GM18520 (cell line): ENCODE data around the gene SPPL3.

Experiments used
- ATAC-seq: cut with Tn5 transposase; IDR thresholded peaks from one replicate; pipeline ENCODE4 v1.9.1; 2021; ENCODE audit not compliant: unreplicated experiment

Gene SPPL3

GRCh38 chr12:120822832-120823503 is 81.2 kb downstream of the SPPL3 start:
- ATAC-seq = no peak

- no peak for ATAC-seq
These were observed 82.3 kb downstream of the SPPL3 start for GRCh38 chr12:120821878-120822277.

GRCh38 chr12:120820884-120821510 is 83.2 kb downstream of the SPPL3 start:
- no peak for ATAC-seq

GRCh38 chr12:120818416-120818815 is 85.7 kb downstream of the SPPL3 start:
- ATAC-seq = no peak

GRCh38 chr12:120817559-120818330 is 86.4 kb downstream of the SPPL3 start:
- no peak for ATAC-seq

GRCh38 chr12:120816363-120816762 is 87.8 kb downstream of the SPPL3 start:
- no peak for ATAC-seq

- no peak for ATAC-seq
These were observed 89.2 kb downstream of the SPPL3 start for GRCh38 chr12:120814903-120815429.

- no peak for ATAC-seq
These were observed 89.8 kb downstream of the SPPL3 start for GRCh38 chr12:120814203-120814902.

GRCh38 chr12:120813588-120814153 is 90.5 kb downstream of the SPPL3 start:
- ATAC-seq = no peak

GRCh38 chr12:120810021-120810420 is 94.1 kb downstream of the SPPL3 start:
- no peak for ATAC-seq

GRCh38 chr12:120804428-120804827 is 99.7 kb downstream of the SPPL3 start:
- ATAC-seq = no peak

- no peak for ATAC-seq
These were observed 103.0 kb downstream of the SPPL3 start for GRCh38 chr12:120801146-120801545.

- no peak for ATAC-seq
These were observed 103.5 kb downstream of the SPPL3 start for GRCh38 chr12:120800665-120801064.

- ATAC-seq = no peak
These were observed 104.7 kb downstream of the SPPL3 start for GRCh38 chr12:120799243-120800045.

- ATAC-seq = no peak
These were observed 105.5 kb downstream of the SPPL3 start for GRCh38 chr12:120798696-120799095.

- no peak for ATAC-seq
These were observed 106.2 kb downstream of the SPPL3 start for GRCh38 chr12:120797677-120798642.

GRCh38 chr12:120795441-120796178 is 108.5 kb downstream of the SPPL3 start:
- ATAC-seq = no peak

- no peak for ATAC-seq
These were observed 110.8 kb downstream of the SPPL3 start for GRCh38 chr12:120793357-120793756.
